ENCODE data around the gene IRAK4.

IRAK4 gene

DNA sequence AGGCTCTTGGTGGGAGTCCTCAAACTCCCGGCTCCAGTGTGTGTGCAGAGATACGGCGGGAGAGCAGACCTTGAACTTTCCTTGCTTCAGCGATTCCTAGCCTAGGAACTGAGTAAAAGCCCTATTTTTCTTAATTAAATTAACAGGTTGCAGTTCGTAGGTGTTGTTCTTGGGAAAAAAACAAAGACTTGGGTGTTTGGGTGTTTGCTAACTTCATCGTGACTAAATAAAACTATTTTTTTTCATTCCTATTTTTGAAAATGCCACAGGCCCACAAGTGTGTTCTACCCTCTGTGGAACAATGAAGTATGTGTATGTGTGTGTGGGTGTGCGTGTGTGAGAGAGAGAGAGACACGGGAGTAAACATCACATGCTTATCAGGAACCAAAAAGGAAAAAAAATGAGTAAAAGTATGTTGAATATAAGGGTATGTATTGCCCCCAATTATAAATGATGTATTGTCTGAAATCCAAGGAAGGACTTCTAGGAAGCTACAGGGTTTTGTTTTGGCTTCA lies 77.8 kb downstream of the IRAK4 start:
- DNase-seq (ENCODE audit: low read depth), result no peak
